Vagina (tissue), 2 donors: ENCODE results near the gene SIVA1.

Experiments
- POLR2A ChIP-seq, 2 donors: fragments of 450-650 bp; IDR thresholded peaks; one replicate each; pipeline ENCODE4 v1.6.1; 2017; ENCODE audit warnings: antibody characterized with exemption in 2 of 2, mild to moderate bottlenecking in 2 of 2, moderate library complexity in 2 of 2
- TF ChIP-seq, protein P1 (sequence below), 3 experiments: fragments of 450-650 bp in 2 of 3; fragments of 200-600 bp in 1 of 3; sonication (generic) in 1 of 3; IDR thresholded peaks; one replicate each; pipeline ENCODE4 v1.5.1; 2017 to 2019; ENCODE audit warnings: antibody characterized with exemption in 3 of 3, mild to moderate bottlenecking in 2 of 3, moderate library complexity in 2 of 3

DNA sequence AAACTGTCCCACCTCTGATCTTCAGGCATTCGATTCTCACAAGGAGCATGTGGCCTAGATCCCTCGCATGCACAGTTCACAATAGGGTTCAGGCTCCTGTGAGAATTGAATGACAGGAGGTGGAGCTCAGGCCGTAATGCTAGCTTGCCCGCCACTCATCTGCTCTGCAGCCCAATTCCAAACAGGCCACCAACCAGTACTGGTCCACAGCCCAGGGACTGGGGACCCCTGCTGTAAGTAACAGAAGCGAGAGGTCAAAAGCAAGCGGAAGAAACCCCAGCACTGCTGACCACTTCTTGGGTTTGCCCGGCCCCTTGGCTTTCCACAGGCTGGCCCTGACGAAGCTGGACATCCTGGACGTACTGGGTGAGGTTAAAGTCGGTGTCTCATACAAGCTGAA is 8.5 kb upstream of the SIVA1 start:
- TF ChIP-seq, protein P1, sequence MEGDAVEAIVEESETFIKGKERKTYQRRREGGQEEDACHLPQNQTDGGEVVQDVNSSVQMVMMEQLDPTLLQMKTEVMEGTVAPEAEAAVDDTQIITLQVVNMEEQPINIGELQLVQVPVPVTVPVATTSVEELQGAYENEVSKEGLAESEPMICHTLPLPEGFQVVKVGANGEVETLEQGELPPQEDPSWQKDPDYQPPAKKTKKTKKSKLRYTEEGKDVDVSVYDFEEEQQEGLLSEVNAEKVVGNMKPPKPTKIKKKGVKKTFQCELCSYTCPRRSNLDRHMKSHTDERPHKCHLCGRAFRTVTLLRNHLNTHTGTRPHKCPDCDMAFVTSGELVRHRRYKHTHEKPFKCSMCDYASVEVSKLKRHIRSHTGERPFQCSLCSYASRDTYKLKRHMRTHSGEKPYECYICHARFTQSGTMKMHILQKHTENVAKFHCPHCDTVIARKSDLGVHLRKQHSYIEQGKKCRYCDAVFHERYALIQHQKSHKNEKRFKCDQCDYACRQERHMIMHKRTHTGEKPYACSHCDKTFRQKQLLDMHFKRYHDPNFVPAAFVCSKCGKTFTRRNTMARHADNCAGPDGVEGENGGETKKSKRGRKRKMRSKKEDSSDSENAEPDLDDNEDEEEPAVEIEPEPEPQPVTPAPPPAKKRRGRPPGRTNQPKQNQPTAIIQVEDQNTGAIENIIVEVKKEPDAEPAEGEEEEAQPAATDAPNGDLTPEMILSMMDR (IDR thresholded peaks at IDR 0.05), result no peak
- TF ChIP-seq POLR2A (IDR thresholded peaks at IDR 0.05), result no peak
